A549 (cell line): ENCODE results near the gene PTPRCAP.

Source experiments
- CBX8 ChIP-seq: fragments of 200-600 bp; sonication (generic); IDR thresholded peaks from 2 replicates; pipeline ENCODE4 v1.6.1; 2016
- CTCF ChIP-seq: fragments of >200 bp; sonication (Bioruptor Twin); formaldehyde crosslinking; IDR thresholded peaks from 3 replicates; pipeline ENCODE4 v1.5.1; 2016
- EHMT2 ChIP-seq: fragments of 200-600 bp; sonication (generic); IDR thresholded peaks from 2 replicates; pipeline ENCODE4 v1.6.1; 2016; ENCODE audit warnings: antibody characterized with exemption, low read depth, mild to moderate bottlenecking, moderate library complexity
- HOXB5 ChIP-seq: fragments of 250-450 bp; sonication (Bioruptor Pico); IDR thresholded peaks from 2 replicates; pipeline ENCODE4 v1.5.0; 2020; ENCODE audit warnings: mild to moderate bottlenecking, moderate library complexity
- POLR2A ChIP-seq: IDR thresholded peaks from 2 replicates; pipeline ENCODE4 v1.6.1; 2012; ENCODE audit warnings: mild to moderate bottlenecking, low read length
- SMC3 ChIP-seq: fragments of >200 bp; sonication (Bioruptor Twin); formaldehyde crosslinking; IDR thresholded peaks from 3 replicates; pipeline ENCODE4 v1.6.1; 2018; ENCODE audit warnings: inconsistent platforms

DNA sequence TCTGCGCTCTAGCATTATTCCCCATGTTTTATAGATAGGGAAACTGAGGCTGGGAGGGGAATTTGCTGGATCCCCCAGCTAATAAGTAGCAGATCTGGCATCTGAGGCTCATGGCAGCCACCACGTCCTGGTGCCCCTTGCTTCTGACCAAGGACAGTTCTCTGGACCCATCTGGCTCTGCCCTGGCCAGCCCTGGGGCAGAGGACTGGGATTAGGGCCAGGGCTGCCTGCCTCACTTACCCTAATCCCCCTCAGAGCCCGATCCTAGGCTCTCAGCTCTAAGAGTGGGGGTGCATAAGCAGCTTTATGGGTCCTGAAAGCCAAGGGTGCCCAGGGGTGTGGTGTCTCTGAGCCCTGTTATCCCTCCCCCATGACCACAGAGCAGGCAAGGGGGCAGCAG lies 17.6 kb upstream of the PTPRCAP start, which contains the start of gene CABP4:
- no peak for TF ChIP-seq CTCF
- no peak for TF ChIP-seq POLR2A
- TF ChIP-seq HOXB5 (CRISPR knock-in tag), result no peak
- no peak for TF ChIP-seq SMC3
- no peak for TF ChIP-seq EHMT2
- TF ChIP-seq CBX8, result no peak
